Neural cell (in vitro differentiated cells): Measurements from ENCODE around the gene CAPNS2. TPM values are rescaled to one million over a fixed set of nuclear protein-coding genes. Genes with fewer than 3 reads are reported as not detected.

Experiments used
- H2AFZ ChIP-seq: fragments of 200-600, 300-800 bp; sonication (generic), shearing (Covaris generic); 2 replicates; pipeline ENCODE4 v1.6.0; 2014; ENCODE audit warnings: low read depth, mild to moderate bottlenecking, antibody characterized with exemption, low read length, moderate library complexity
- H3F3A ChIP-seq: fragments of 200-600 bp; shearing (Covaris generic); 2 replicates; pipeline ENCODE4 v1.6.1; 2016; ENCODE audit warnings: mild to moderate bottlenecking, moderate library complexity, mixed read lengths, antibody characterized with exemption, low read length; ENCODE audit not compliant: insufficient read depth, poor library complexity, severe bottlenecking
- H3K27ac ChIP-seq: fragments of 200-600, 300-800 bp; sonication (generic), shearing (Covaris generic); 2 replicates; pipeline ENCODE4 v1.5.1; 2014; ENCODE audit warnings: mild to moderate bottlenecking, low read length, moderate library complexity
- H3K27me3 ChIP-seq: fragments of 300-800, 200-600 bp; sonication (generic), shearing (Covaris generic); 2 replicates; pipeline ENCODE4 v1.6.0; 2014; ENCODE audit warnings: mild to moderate bottlenecking, low read depth, low read length, moderate library complexity; ENCODE audit not compliant: insufficient read depth
- H3K36me3 ChIP-seq: fragments of 300-800, 200-600 bp; sonication (generic), shearing (Covaris generic); 2 replicates; pipeline ENCODE4 v1.5.1; 2014; ENCODE audit warnings: mild to moderate bottlenecking, antibody characterized with exemption, low read length, moderate library complexity; ENCODE audit not compliant: insufficient read depth
- H3K4me2 ChIP-seq: fragments of 300-800, 200-600 bp; sonication (generic), shearing (Covaris generic); 2 replicates; pipeline ENCODE4 v1.6.0; 2014; ENCODE audit warnings: mild to moderate bottlenecking, low read length
- H3K4me3 ChIP-seq: fragments of 300-800, 200-600 bp; sonication (generic), shearing (Covaris generic); 2 replicates; pipeline ENCODE4 v1.5.1; 2014; ENCODE audit warnings: mild to moderate bottlenecking, low read length, moderate library complexity
- H3K79me2 ChIP-seq: fragments of 200-600 bp; shearing (Covaris generic); replicated peaks from 2 replicates; pipeline ENCODE4 v1.6.0; 2014; ENCODE audit warnings: mild to moderate bottlenecking, low read length, moderate library complexity; ENCODE audit not compliant: insufficient read depth
- H3K9ac ChIP-seq: fragments of 300-800, 200-600 bp; sonication (generic), shearing (Covaris generic); 2 replicates; pipeline ENCODE4 v1.6.1; 2016; ENCODE audit warnings: mild to moderate bottlenecking, low read length, mixed read lengths
- H3K9me2 ChIP-seq: fragments of 200-600 bp; shearing (Covaris generic); 2 replicates; pipeline ENCODE4 v1.6.1; 2016; ENCODE audit warnings: mild to moderate bottlenecking, low read length, mixed read lengths; ENCODE audit not compliant: insufficient read depth
- H3K9me3 ChIP-seq: fragments of 200-600, 300-800 bp; sonication (generic), shearing (Covaris generic); 2 replicates; pipeline ENCODE4 v1.6.1; 2016; ENCODE audit warnings: mild to moderate bottlenecking, mixed run types, low read length, moderate library complexity, mixed read lengths
- H4K20me1 ChIP-seq: fragments of 200-600 bp; shearing (Covaris generic); 2 replicates; pipeline ENCODE4 v1.6.1; 2016; ENCODE audit warnings: mild to moderate bottlenecking, mixed run types; ENCODE audit not compliant: insufficient read depth
- EP300 ChIP-seq: fragments of 450-650 bp; conservative IDR thresholded peaks from 2 replicates; pipeline ENCODE4 v1.6.1; 2014; ENCODE audit warnings: antibody characterized with exemption, mild to moderate bottlenecking, moderate library complexity; ENCODE audit not compliant: poor library complexity, severe bottlenecking
- EZH2 ChIP-seq: fragments of 200-600, 300-800 bp; shearing (Covaris generic), sonication (generic); IDR thresholded peaks from 2 replicates; pipeline ENCODE4 v1.6.1; 2014; ENCODE audit warnings: antibody characterized with exemption, low read length, borderline replicate concordance, mild to moderate bottlenecking; ENCODE audit not compliant: insufficient read depth, poor library complexity, severe bottlenecking
- MXI1 ChIP-seq: fragments of 450-650 bp; conservative IDR thresholded peaks from 2 replicates; pipeline ENCODE4 v1.6.1; 2014; ENCODE audit warnings: antibody characterized with exemption, mild to moderate bottlenecking; ENCODE audit not compliant: poor library complexity, severe bottlenecking
- POLR2AphosphoS5 ChIP-seq: IDR thresholded peaks from 2 replicates; pipeline ENCODE4 v1.6.1; 2012
- RAD21 ChIP-seq: fragments of 450-650 bp; conservative IDR thresholded peaks from 2 replicates; pipeline ENCODE4 v1.6.1; 2014; ENCODE audit warnings: antibody characterized with exemption, mild to moderate bottlenecking, moderate library complexity
- SMC3 ChIP-seq: fragments of 450-650 bp; conservative IDR thresholded peaks from 2 replicates; pipeline ENCODE4 v1.6.1; 2014; ENCODE audit warnings: antibody characterized with exemption, mild to moderate bottlenecking, moderate library complexity; ENCODE audit not compliant: poor library complexity
- TAF1 ChIP-seq: IDR thresholded peaks from 2 replicates; pipeline ENCODE4 v1.6.1; 2012; ENCODE audit warnings: low read depth
- polyA plus RNA-seq: library from polyadenylated mRNA; depleted of rRNA; stranded (reverse); fragments of >200 nt; gene quantifications from 2 replicates; pipeline ENCODE4 v1.2.3, GENCODE V29; 2014
- TF ChIP-seq, protein P1 (sequence below): fragments of 450-650 bp; IDR thresholded peaks from 2 replicates; pipeline ENCODE4 v1.5.1; 2014; ENCODE audit warnings: antibody characterized with exemption, mild to moderate bottlenecking, moderate library complexity; ENCODE audit not compliant: poor library complexity, severe bottlenecking
- TF ChIP-seq, protein P2 (sequence below): IDR thresholded peaks from 2 replicates; pipeline ENCODE4 v1.6.1; 2012; ENCODE audit warnings: borderline replicate concordance

Gene CAPNS2
- polyA plus RNA-seq, 1 donor from 2014 or later: not detected

DNA sequence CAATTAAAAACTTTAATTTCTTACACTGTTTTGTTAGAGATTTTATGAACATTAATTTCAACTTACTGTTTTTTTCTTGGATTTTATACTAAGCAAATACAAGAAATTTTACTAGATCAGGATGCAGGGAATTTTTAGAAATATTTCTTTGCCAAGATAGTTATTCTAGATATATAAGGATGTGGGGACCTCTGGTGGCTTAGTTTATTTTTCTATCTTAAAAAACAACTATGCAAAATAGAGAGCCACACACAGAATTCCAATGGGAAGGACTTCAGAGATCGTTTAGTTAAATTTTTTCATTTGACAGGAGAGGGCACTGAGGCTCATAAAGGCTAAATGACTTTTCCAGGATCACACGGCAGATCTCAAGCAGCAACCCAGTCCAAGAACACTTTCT lies 23.0 kb upstream of the CAPNS2 start:
- H3F3A ChIP-seq: no peaks in the 10 kb centered on the region
- H3K9me3 ChIP-seq: no peaks in the 10 kb centered on the region
- H3K9ac ChIP-seq: no peak overlapping the region
- H3K9me2 ChIP-seq: no peaks in the 10 kb centered on the region
- no peaks in the 10 kb centered on the region for H3K79me2 ChIP-seq
- no peaks in the 10 kb centered on the region for H4K20me1 ChIP-seq
- H3K4me3 ChIP-seq: no peak overlapping the region
- no peaks in the 10 kb centered on the region for H3K36me3 ChIP-seq
- no peaks in the 10 kb centered on the region for H3K27me3 ChIP-seq
- H3K4me2 ChIP-seq: no peak overlapping the region
- no peak overlapping the region for H3K27ac ChIP-seq
- peak; percentile 69 for TF ChIP-seq SMC3
- TF ChIP-seq, protein P1, sequence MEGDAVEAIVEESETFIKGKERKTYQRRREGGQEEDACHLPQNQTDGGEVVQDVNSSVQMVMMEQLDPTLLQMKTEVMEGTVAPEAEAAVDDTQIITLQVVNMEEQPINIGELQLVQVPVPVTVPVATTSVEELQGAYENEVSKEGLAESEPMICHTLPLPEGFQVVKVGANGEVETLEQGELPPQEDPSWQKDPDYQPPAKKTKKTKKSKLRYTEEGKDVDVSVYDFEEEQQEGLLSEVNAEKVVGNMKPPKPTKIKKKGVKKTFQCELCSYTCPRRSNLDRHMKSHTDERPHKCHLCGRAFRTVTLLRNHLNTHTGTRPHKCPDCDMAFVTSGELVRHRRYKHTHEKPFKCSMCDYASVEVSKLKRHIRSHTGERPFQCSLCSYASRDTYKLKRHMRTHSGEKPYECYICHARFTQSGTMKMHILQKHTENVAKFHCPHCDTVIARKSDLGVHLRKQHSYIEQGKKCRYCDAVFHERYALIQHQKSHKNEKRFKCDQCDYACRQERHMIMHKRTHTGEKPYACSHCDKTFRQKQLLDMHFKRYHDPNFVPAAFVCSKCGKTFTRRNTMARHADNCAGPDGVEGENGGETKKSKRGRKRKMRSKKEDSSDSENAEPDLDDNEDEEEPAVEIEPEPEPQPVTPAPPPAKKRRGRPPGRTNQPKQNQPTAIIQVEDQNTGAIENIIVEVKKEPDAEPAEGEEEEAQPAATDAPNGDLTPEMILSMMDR: peak; percentile 60
- no peak for TF ChIP-seq POLR2AphosphoS5
- TF ChIP-seq TAF1: no peak
- TF ChIP-seq, protein P2, sequence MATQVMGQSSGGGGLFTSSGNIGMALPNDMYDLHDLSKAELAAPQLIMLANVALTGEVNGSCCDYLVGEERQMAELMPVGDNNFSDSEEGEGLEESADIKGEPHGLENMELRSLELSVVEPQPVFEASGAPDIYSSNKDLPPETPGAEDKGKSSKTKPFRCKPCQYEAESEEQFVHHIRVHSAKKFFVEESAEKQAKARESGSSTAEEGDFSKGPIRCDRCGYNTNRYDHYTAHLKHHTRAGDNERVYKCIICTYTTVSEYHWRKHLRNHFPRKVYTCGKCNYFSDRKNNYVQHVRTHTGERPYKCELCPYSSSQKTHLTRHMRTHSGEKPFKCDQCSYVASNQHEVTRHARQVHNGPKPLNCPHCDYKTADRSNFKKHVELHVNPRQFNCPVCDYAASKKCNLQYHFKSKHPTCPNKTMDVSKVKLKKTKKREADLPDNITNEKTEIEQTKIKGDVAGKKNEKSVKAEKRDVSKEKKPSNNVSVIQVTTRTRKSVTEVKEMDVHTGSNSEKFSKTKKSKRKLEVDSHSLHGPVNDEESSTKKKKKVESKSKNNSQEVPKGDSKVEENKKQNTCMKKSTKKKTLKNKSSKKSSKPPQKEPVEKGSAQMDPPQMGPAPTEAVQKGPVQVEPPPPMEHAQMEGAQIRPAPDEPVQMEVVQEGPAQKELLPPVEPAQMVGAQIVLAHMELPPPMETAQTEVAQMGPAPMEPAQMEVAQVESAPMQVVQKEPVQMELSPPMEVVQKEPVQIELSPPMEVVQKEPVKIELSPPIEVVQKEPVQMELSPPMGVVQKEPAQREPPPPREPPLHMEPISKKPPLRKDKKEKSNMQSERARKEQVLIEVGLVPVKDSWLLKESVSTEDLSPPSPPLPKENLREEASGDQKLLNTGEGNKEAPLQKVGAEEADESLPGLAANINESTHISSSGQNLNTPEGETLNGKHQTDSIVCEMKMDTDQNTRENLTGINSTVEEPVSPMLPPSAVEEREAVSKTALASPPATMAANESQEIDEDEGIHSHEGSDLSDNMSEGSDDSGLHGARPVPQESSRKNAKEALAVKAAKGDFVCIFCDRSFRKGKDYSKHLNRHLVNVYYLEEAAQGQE: no peak
- TF ChIP-seq EZH2: no peak
- no peak for TF ChIP-seq EP300
- TF ChIP-seq MXI1: no peak
- peak; percentile 63 for TF ChIP-seq RAD21
- no peak overlapping the region for H2AFZ ChIP-seq

DNA sequence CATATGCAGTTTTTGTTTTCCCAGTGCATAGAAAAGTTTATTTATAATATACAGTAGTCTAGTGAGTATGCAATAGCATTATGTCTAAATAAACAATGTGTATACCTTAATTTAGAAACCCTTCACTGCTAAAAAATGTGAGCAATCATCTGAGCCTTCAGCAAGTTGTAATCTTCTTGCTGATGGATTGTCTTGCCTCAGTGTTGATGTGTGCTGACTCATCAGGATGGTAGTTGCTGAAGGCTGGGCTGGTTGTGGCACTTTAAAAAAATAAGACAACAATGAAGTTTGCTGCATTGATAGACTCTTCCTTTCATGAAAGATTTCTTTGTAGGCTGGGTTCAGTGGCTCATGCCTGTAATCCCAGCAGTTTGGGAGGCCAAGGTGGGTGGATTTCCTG lies 13.9 kb upstream of the CAPNS2 start:
- no peak overlapping the region for H2AFZ ChIP-seq
- no peaks in the 10 kb centered on the region for H3K9me2 ChIP-seq
- H3K4me3 ChIP-seq: no peak overlapping the region
- no peak overlapping the region for H3K9ac ChIP-seq
- H3K9me3 ChIP-seq: peaks cover 3% of the 10 kb centered on the region
- H3K4me2 ChIP-seq: no peak overlapping the region
- no peak for TF ChIP-seq EZH2
- TF ChIP-seq, protein P2: no peak
- TF ChIP-seq SMC3: no peak
- TF ChIP-seq, protein P1: no peak
- TF ChIP-seq RAD21: no peak
- TF ChIP-seq MXI1: no peak
- TF ChIP-seq POLR2AphosphoS5: no peak
- TF ChIP-seq TAF1: no peak
- no peak for TF ChIP-seq EP300
- no peaks in the 10 kb centered on the region for H3K36me3 ChIP-seq
- no peaks in the 10 kb centered on the region for H3K79me2 ChIP-seq
- H4K20me1 ChIP-seq: no peaks in the 10 kb centered on the region
- H3K27me3 ChIP-seq: no peaks in the 10 kb centered on the region
- no peak overlapping the region for H3K27ac ChIP-seq
- H3F3A ChIP-seq: no peaks in the 10 kb centered on the region
